Right lobe of liver (tissue), 4 donors: ENCODE data around the gene HERC3.

Experiments used
- CTCF ChIP-seq, 4 donors: fragments of 200-600 bp in 3 of 4; fragments of 450-650 bp in 1 of 4; IDR thresholded peaks; one replicate each; pipeline versions ENCODE4 v1.5.1 to v1.8.0; 2016 to 2022; ENCODE audit warnings: antibody characterized with exemption in 4 of 4, mild to moderate bottlenecking in 2 of 4
- POLR2A ChIP-seq: fragments of 450-650 bp; IDR thresholded peaks from one replicate; pipeline ENCODE4 v1.6.1; 2017; ENCODE audit warnings: antibody characterized with exemption, mild to moderate bottlenecking
- donor health status: DM: no; HTN: no; CAD: no.
- donor health status: DM: no; HTN: no; CAD: no.
- donor health status: DM: no; HTN: yes; CAD: no.

GRCh38 chr4:88702782-88703181 lies 110.5 kb downstream of the HERC3 start:
- TF ChIP-seq CTCF (IDR thresholded peaks at IDR 0.05) (no peak), POLR2A (no peak)
